Mucosa of rectum (tissue), 2 donors: Measurements from ENCODE around the gene ITPR2.

Experiments
- H3K27ac ChIP-seq, 2 donors: one replicate each; pipeline ENCODE4 v1.7.0; 2013; ENCODE audit warnings: inconsistent platforms in 2 of 2, low read depth in 2 of 2, low read length in 2 of 2
- H3K27me3 ChIP-seq, 2 donors: one replicate each; pipeline ENCODE4 v1.7.0; 2013; ENCODE audit warnings: low read length in 2 of 2; ENCODE audit not compliant: control insufficient read depth in 2 of 2, insufficient read depth in 2 of 2
- H3K36me3 ChIP-seq, 2 donors: one replicate each; pipeline ENCODE4 v1.7.0; 2013; ENCODE audit warnings: low read length in 2 of 2; ENCODE audit not compliant: control insufficient read depth in 2 of 2, insufficient read depth in 2 of 2
- H3K4me1 ChIP-seq, 2 donors: one replicate each; pipeline ENCODE4 v1.7.0; 2013; ENCODE audit warnings: low read length in 2 of 2, mild to moderate bottlenecking in 1 of 2; ENCODE audit not compliant: control insufficient read depth in 2 of 2, insufficient read depth in 2 of 2
- H3K4me3 ChIP-seq, 2 donors: one replicate each; pipeline ENCODE4 v1.7.0; 2013; ENCODE audit warnings: low read length in 2 of 2
- H3K9ac ChIP-seq, 2 donors: one replicate each; pipeline ENCODE4 v1.7.0; 2013; ENCODE audit warnings: low read length in 2 of 2, low read depth in 1 of 2, mild to moderate bottlenecking in 1 of 2
- H3K9me3 ChIP-seq, 2 donors: one replicate each; pipeline ENCODE4 v1.7.0; 2013; ENCODE audit warnings: low read length in 2 of 2; ENCODE audit not compliant: control insufficient read depth in 2 of 2
- donor health status: healthy.
- donor health status: Normal muscosa, but diverticular disease.

Gene ITPR2

DNA sequence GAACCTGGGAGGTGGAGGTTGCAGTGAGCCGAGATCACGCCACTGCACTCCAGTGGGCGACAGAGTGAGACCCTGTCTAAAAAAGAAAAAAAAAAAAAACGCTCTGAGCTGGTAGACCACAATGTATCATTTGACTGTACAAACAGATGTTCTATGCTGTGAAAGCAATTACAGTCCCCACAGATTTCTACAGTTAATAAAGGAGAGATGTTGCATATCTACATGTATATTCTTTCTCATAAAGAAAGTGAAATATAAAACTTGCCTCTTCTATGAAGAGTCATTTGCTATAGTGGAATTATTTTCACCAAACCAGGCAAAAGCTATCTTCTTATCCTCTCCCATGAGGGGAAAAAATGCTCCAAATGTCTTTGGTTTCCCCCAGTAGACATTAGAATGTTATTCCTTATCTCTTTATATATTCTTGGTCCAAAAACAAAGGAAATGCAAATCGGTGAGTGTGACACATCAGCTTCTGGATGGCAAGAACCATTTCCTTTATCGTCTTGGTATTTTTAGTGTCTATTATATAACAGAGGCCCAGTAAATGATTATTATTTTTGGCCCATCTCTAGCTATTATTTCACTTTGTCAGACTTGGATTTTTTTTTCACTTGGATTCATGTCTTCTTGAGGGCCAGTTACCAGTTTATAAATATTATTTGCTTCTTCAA, 407.3 kb downstream of the ITPR2 start:
- H3K4me1 ChIP-seq: no peaks in the 10 kb centered on the region
- no peak overlapping the region for H3K27ac ChIP-seq
- no peaks in the 10 kb centered on the region for H3K36me3 ChIP-seq
- H3K9me3 ChIP-seq: no peaks in the 10 kb centered on the region
- no peak overlapping the region for H3K4me3 ChIP-seq
- no peak overlapping the region for H3K9ac ChIP-seq
- H3K27me3 ChIP-seq: no peaks in the 10 kb centered on the region

GRCh38 chr12:26422839-26423398, 410.1 kb downstream of the ITPR2 start:
- Histone ChIP-seq H3K4me3 (no peak overlapping the region), H3K9me3 (no peaks in the 10 kb centered on the region), H3K27me3 (no peaks in the 10 kb centered on the region), H3K36me3 (peaks cover 0 to 4% of the 10 kb centered on the region in 2 donors), H3K9ac (peak overlapping the region in 1 of 2 donors; percentile 27), H3K4me1 (no peaks in the 10 kb centered on the region), H3K27ac (no peak overlapping the region)

- Histone ChIP-seq H3K36me3 (peaks cover 0 to 7% of the 10 kb centered on the region in 2 donors), H3K9ac (no peak overlapping the region), H3K4me3 (no peak overlapping the region), H3K4me1 (no peaks in the 10 kb centered on the region), H3K27me3 (no peaks in the 10 kb centered on the region), H3K27ac (no peak overlapping the region), H3K9me3 (no peaks in the 10 kb centered on the region)
Observed at GRCh38 chr12:26416550-26416949, 416.4 kb downstream of the ITPR2 start.

GRCh38 chr12:26410689-26411088, 422.3 kb downstream of the ITPR2 start:
- Histone ChIP-seq H3K9ac (no peak overlapping the region), H3K36me3 (peaks cover 3 to 4% of the 10 kb centered on the region in 2 donors), H3K4me3 (no peak overlapping the region), H3K27me3 (no peaks in the 10 kb centered on the region), H3K4me1 (no peaks in the 10 kb centered on the region), H3K9me3 (no peaks in the 10 kb centered on the region), H3K27ac (no peak overlapping the region)

DNA sequence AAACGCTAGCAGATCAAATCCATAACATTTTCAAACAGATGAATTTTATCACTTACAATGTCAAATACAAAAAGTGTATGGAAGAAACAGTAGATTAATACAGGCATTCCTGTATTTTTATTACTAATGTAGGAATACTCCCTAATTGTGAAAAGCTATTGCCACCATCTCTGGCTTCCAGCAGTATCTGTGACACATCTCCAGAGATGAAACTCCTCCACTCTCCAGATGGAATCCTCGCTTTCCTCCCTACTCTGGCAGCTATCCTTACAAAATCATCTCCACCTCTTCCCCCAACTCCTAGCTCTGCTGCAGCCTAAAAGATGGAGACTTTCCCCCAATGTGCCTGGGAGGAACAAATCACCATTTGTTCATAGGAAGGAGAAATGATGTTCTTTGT, 426.2 kb downstream of the ITPR2 start:
- no peak overlapping the region for H3K4me3 ChIP-seq
- no peak overlapping the region for H3K9ac ChIP-seq
- no peak overlapping the region for H3K27ac ChIP-seq
- no peaks in the 10 kb centered on the region for H3K9me3 ChIP-seq
- H3K36me3 ChIP-seq: peaks cover 0 to 4% of the 10 kb centered on the region in 2 donors
- no peaks in the 10 kb centered on the region for H3K4me1 ChIP-seq
- no peaks in the 10 kb centered on the region for H3K27me3 ChIP-seq

GRCh38 chr12:26406391-26406790, 426.6 kb downstream of the ITPR2 start:
- Histone ChIP-seq H3K27ac (no peak overlapping the region), H3K4me3 (no peak overlapping the region), H3K27me3 (no peaks in the 10 kb centered on the region), H3K9me3 (no peaks in the 10 kb centered on the region), H3K36me3 (peaks cover 0 to 6% of the 10 kb centered on the region in 2 donors), H3K4me1 (no peaks in the 10 kb centered on the region), H3K9ac (no peak overlapping the region)

DNA sequence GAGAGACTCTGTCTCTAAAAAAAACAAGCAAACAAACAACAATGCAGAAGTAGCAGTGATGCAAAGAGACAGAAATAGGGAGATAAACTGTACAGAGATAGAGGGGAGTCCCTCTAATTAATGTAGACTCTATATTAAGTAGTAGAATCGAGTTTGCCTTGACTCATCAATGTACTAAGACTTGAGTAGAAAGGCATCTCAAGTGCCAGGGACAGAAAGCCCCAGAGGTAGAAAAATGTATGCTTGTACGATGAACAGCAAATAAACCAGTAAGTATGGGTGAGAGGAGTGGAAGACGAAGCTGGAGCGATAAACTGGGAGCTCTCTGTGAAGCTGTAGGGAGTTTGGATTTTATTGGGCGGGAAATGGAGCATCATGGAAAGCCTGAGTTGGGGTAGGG, 429.4 kb downstream of the ITPR2 start:
- Histone ChIP-seq H3K9me3 (no peaks in the 10 kb centered on the region), H3K4me1 (no peaks in the 10 kb centered on the region), H3K4me3 (no peak overlapping the region), H3K36me3 (peaks cover 0 to 2% of the 10 kb centered on the region in 2 donors), H3K9ac (no peak overlapping the region), H3K27ac (no peak overlapping the region), H3K27me3 (no peaks in the 10 kb centered on the region)

GRCh38 chr12:26402648-26403047, 430.3 kb downstream of the ITPR2 start:
- Histone ChIP-seq H3K9ac (no peak overlapping the region), H3K4me1 (no peaks in the 10 kb centered on the region), H3K36me3 (peaks cover 0 to 4% of the 10 kb centered on the region in 2 donors), H3K9me3 (no peaks in the 10 kb centered on the region), H3K27ac (no peak overlapping the region), H3K4me3 (no peak overlapping the region), H3K27me3 (no peaks in the 10 kb centered on the region)

DNA sequence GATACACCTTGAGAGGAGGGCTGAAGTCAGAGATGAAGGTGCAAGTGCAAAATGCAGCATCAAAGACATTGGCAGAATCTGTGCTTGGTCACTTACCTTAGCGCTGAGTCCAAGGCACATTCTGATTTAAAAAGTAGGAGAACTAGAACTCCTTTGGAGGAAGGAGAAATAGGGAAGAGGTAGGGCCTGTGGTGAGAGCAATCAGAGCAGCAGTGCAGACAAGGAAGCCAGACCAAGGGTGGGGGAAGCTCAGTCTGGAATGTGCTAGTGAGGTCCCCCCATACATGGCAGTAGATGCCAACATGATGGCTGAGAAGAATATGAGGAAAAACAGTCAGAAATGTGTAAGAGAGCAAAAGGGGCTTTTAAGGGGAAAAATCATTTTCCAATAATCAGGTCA, 431.1 kb downstream of the ITPR2 start:
- H3K9me3 ChIP-seq: no peaks in the 10 kb centered on the region

DNA sequence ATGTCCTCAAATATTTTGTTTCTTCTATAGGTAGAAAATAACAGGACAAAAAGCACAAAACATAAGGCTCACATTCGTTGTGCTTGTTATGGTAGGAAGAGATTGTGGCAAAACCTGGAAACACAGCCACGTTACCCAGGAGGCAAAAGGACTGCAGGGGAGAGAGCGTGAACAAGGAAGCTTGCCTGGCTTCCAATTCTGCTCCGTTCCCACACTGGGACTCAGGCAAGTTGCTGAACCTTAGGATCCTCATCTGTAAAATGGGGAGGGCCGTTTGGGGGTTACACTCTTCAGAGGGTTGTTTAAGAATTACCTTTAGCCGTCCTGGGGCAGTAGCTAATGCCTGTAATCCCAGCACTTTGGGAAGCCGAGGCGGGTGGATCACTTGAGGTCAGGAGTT, 432.4 kb downstream of the ITPR2 start:
- no peak overlapping the region for H3K27ac ChIP-seq
- no peak overlapping the region for H3K9ac ChIP-seq
- H3K27me3 ChIP-seq: no peaks in the 10 kb centered on the region
- H3K36me3 ChIP-seq: peaks cover 3 to 8% of the 10 kb centered on the region in 2 donors
- no peaks in the 10 kb centered on the region for H3K4me1 ChIP-seq
- no peaks in the 10 kb centered on the region for H3K9me3 ChIP-seq
- H3K4me3 ChIP-seq: no peak overlapping the region

More for the DNA sequence above, 431.1 kb downstream of the ITPR2 start:
- no peaks in the 10 kb centered on the region for H3K27me3 ChIP-seq
- H3K36me3 ChIP-seq: peaks cover 0 to 5% of the 10 kb centered on the region in 2 donors
- no peak overlapping the region for H3K4me3 ChIP-seq
- H3K27ac ChIP-seq: no peak overlapping the region
- no peaks in the 10 kb centered on the region for H3K4me1 ChIP-seq
- no peak overlapping the region for H3K9ac ChIP-seq
